Mesothelial cell of epicardium (in vitro differentiated cells): ENCODE results near the gene ZNF438. TPM values are rescaled to one million over a fixed set of nuclear protein-coding genes. Genes with fewer than 3 reads are reported as not detected.
"Not testable (repeated sequence)": the region's sequence is repeated elsewhere in the genome, so short reads cannot be mapped to it uniquely, and the experiment has no call there.

Experiments used
- DNase-seq, 2 experiments: peaks; one replicate each; pipeline ENCODE4 v3.0.0; 2021; ENCODE audit warnings: low spot score in 2 of 2; ENCODE audit not compliant: unreplicated experiment in 2 of 2
- H3K27ac Mint-ChIP-seq: 2 replicates; pipeline ENCODE4 v1.8.0; 2021; ENCODE audit warnings: mixed read lengths
- H3K27me3 Mint-ChIP-seq: 2 replicates; pipeline ENCODE4 v1.8.0; 2021; ENCODE audit warnings: low read depth, mixed read lengths
- H3K36me3 Mint-ChIP-seq: 2 replicates; pipeline ENCODE4 v1.8.0; 2021; ENCODE audit warnings: mixed read lengths
- H3K4me1 Mint-ChIP-seq: 2 replicates; pipeline ENCODE4 v1.8.0; 2021; ENCODE audit warnings: mixed read lengths
- H3K4me3 Mint-ChIP-seq: 2 replicates; pipeline ENCODE4 v1.8.0; 2021; ENCODE audit warnings: mild to moderate bottlenecking, moderate library complexity, mixed read lengths
- H3K9me3 Mint-ChIP-seq: 2 replicates; pipeline ENCODE4 v1.8.0; 2021; ENCODE audit warnings: mixed read lengths
- CTCF ChIP-seq: fragments of 200-600 bp; sonication (generic); IDR thresholded peaks from one replicate; pipeline ENCODE4 v1.5.0; 2021; ENCODE audit warnings: antibody characterized with exemption; ENCODE audit not compliant: unreplicated experiment
- total RNA-seq: library from RNA; stranded (reverse); gene quantifications from 3 replicates; pipeline ENCODE4 v1.2.1, GENCODE V29; 2021

Gene ZNF438
- total RNA-seq, 1 donor from 2014 or later = 6.0 TPM

- H3K4me3 Mint-ChIP-seq = no peak overlapping the region
- DNase-seq = no peak
- peaks cover 4% of the 10 kb centered on the region for H3K4me1 Mint-ChIP-seq
- peaks cover 13% of the 10 kb centered on the region for H3K9me3 Mint-ChIP-seq
- no peaks in the 10 kb centered on the region for H3K27me3 Mint-ChIP-seq
- H3K27ac Mint-ChIP-seq = peak overlapping the region; percentile 13
- no peak for TF ChIP-seq CTCF
- H3K36me3 Mint-ChIP-seq = peaks cover 6% of the 10 kb centered on the region
Observed at GRCh38 chr10:30988831-30989435, 42.7 kb downstream of the ZNF438 start.

GRCh38 chr10:30987463-30987862 is 44.2 kb downstream of the ZNF438 start:
- Mint-ChIP-seq H3K4me1 (peaks cover 4% of the 10 kb centered on the region), H3K9me3 (peaks cover 4% of the 10 kb centered on the region), H3K36me3 (peaks cover 2% of the 10 kb centered on the region), H3K27me3 (no peaks in the 10 kb centered on the region), H3K4me3 (no peak overlapping the region), H3K27ac (no peak overlapping the region)
- no peak for DNase-seq
- no peak for TF ChIP-seq CTCF

GRCh38 chr10:30986053-30986555 is 45.6 kb downstream of the ZNF438 start:
- DNase-seq = no peak
- Mint-ChIP-seq H3K4me3 (no peak overlapping the region), H3K36me3 (peaks cover 2% of the 10 kb centered on the region), H3K27ac (no peak overlapping the region), H3K9me3 (peaks cover 4% of the 10 kb centered on the region), H3K4me1 (peaks cover 4% of the 10 kb centered on the region), H3K27me3 (no peaks in the 10 kb centered on the region)
- no peak for TF ChIP-seq CTCF

GRCh38 chr10:30985512-30985911 is 46.2 kb downstream of the ZNF438 start:
- Mint-ChIP-seq H3K36me3 (peaks cover 3% of the 10 kb centered on the region), H3K4me3 (no peak overlapping the region), H3K4me1 (peaks cover 4% of the 10 kb centered on the region), H3K27me3 (no peaks in the 10 kb centered on the region), H3K9me3 (peaks cover 4% of the 10 kb centered on the region), H3K27ac (no peak overlapping the region)
- no peak for DNase-seq
- TF ChIP-seq CTCF = no peak

GRCh38 chr10:30984563-30985328 is 46.9 kb downstream of the ZNF438 start:
- no peak overlapping the region for H3K4me3 Mint-ChIP-seq
- DNase-seq = no peak
- H3K27ac Mint-ChIP-seq = no peak overlapping the region
- H3K9me3 Mint-ChIP-seq = peaks cover 7% of the 10 kb centered on the region
- H3K27me3 Mint-ChIP-seq = no peaks in the 10 kb centered on the region
- H3K36me3 Mint-ChIP-seq = peaks cover 9% of the 10 kb centered on the region
- H3K4me1 Mint-ChIP-seq = peaks cover 4% of the 10 kb centered on the region
- no peak for TF ChIP-seq CTCF

- H3K27me3 Mint-ChIP-seq, H3K27ac Mint-ChIP-seq, H3K4me1 Mint-ChIP-seq, DNase-seq, H3K4me3 Mint-ChIP-seq: not testable (repeated sequence)
- peaks cover 14% of the 10 kb centered on the region for H3K9me3 Mint-ChIP-seq
- peaks cover 16% of the 10 kb centered on the region for H3K36me3 Mint-ChIP-seq
Observed at GRCh38 chr10:30983209-30983608, 48.5 kb downstream of the ZNF438 start.
